GM23248 (cell line): ENCODE measurements around the gene C15orf61.

Source experiments
- EZH2 ChIP-seq: fragments of 200-600 bp; sonication (generic); IDR thresholded peaks from 2 replicates; pipeline ENCODE4 v1.6.1; 2018; ENCODE audit warnings: antibody characterized with exemption, mild to moderate bottlenecking; ENCODE audit not compliant: insufficient read depth, poor library complexity, severe bottlenecking
- EZH2phosphoT487 ChIP-seq: fragments of 200-600 bp; sonication (generic); IDR thresholded peaks from 2 replicates; pipeline ENCODE4 v1.6.1; 2018; ENCODE audit warnings: antibody characterized with exemption, moderate library complexity, mild to moderate bottlenecking, low read depth; ENCODE audit not compliant: insufficient read depth

DNA sequence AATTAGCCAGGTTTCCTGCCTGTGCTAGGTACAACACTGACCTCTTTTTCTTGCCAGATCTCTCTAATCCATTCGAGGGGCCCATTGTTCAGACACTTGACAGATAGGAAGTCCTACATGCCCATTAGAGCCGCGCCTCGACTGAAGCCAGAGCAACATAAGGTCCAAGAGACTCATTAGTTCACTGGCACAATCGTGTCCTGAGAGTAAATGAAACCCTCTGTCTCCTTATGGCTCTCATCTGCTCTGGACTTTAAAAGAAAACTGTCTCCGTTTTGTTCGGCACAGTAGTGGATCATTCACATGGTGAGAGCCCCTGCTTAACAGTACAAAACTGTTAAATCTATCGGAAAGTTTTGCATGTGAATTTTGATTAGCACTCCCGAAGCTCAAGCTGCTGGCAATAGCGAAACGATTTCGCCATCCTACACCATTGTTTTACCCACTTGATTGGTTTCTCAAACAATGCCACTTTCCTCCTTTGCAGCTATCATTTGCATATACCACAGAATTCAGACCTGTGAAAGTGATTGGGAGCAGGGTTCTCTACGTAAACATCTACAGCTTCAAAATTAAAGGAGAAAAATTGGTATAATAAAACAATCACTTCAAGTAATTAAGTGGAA is 19.0 kb upstream of the C15orf61 start:
- TF ChIP-seq EZH2 (no peak), EZH2phosphoT487 (no peak)
